Fibroblast of upper back skin (primary cell): Measurements from ENCODE around the gene OSBPL5.
A peak's percentile ranks its signal among the peaks of the same experiment; 100 is the strongest.

Experiments used
- DNase-seq: peaks from one replicate; pipeline ENCODE4 v3.0.0-alpha.2; 2013

The OSBPL5 gene

DNA sequence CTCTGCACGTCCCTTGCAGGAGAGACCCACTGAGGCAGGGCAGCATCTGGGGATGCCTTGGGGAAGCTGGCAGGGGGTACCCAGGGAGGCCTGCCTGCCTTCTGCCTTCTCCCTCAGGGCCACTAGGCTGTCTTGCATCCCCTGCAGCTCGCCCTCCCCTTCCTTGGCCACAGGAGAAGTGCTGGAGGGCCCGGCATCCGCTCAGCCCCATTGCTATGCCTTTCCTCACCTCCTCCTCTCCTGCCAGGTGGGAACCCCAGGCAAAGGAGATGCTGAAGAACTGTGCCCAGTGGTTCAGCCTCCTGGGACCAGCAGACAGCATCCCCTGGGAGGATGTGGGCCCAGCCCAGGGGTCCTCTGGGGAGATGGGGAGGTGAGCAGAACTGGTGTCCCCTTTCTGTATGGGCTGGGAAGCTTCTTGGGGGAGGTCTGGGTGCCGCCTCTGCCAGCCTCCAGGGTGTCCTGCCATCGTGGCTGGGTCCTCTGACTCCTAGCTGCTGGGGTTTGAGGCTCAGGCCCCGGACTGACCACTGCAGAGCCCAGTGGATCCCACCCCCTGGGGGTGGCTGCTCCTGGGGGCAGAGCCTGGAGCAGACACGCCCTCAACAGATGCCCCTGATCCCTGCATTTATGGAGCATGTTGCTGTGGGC, 32.9 kb upstream of the OSBPL5 start:
- DNase-seq = no peak

DNA sequence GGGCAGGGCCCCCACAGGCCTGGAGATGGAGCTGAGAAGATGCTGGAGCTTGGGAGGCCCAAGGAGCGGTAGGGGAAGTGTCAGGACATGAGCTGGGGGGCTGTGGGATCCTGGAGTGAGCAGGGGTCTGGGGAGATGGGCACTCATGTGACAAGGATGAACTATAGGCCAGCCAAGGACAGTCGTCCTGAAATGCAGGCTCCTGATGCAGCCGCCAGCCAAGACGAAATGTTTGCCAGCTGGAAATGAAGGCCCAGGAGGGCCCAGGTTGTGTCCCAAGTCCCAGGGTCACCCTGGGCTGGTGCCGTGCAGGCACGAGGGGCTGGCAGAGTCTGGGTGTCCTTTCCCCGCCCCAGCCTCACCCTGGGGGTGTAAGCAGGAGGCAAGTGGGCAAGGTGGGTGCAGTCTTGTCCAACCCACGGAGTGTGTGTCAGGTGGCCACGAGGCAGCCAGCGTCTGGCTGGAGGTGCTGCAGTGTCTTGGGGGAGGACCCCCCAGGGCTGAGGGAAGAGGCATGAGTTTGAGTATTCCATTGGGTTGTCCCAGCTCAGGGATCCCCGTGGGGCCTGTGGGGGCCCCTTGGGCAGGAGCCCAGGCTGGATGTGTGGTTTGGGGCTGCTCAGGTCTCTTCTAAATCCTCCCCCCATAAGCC, 32.1 kb upstream of the OSBPL5 start:
- DNase-seq = no peak

DNA sequence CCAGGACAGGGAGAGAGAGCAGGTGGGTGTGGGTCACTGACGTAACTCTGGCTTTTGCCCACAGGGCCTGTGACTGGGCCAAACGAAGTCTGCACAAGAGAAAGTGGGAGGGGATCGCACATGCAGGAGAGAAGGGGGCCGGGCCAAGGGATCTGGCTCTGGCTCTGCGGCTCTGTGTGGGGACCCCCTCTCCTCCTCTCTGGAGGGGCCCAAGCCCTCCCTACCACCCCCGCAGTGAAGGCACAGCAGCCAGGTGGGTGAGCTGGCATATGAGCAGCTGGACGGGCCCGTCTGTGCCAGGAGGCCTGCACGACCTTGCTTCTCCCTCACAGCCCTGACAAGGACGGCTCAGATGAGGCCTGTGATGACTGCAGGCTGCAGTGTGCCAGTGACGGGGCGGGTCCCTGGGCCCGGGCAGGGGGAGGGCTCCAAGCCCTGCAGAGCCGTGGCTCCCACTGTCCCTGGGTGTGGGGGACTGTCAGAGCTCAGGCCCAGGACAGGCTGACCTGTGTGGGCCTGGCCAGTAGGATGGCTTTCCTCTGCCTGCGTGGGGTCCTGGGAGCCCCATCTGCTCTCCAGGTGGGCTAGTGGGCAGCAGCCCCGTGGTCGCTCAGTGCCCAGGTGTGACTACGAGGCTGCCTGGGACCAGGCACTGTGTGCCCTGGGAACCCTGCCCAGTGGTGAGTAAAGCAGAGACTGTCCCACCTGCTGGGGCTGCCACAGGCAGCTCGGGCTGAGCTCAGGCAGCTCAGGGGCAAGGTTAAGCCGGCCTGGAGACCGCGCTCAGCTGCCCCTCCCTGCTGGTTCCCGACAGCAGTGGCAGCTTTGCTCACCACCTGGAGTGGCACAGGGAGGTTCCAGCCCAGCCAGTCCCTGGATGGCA, 31.3 kb upstream of the OSBPL5 start:
- no peak for DNase-seq

DNA sequence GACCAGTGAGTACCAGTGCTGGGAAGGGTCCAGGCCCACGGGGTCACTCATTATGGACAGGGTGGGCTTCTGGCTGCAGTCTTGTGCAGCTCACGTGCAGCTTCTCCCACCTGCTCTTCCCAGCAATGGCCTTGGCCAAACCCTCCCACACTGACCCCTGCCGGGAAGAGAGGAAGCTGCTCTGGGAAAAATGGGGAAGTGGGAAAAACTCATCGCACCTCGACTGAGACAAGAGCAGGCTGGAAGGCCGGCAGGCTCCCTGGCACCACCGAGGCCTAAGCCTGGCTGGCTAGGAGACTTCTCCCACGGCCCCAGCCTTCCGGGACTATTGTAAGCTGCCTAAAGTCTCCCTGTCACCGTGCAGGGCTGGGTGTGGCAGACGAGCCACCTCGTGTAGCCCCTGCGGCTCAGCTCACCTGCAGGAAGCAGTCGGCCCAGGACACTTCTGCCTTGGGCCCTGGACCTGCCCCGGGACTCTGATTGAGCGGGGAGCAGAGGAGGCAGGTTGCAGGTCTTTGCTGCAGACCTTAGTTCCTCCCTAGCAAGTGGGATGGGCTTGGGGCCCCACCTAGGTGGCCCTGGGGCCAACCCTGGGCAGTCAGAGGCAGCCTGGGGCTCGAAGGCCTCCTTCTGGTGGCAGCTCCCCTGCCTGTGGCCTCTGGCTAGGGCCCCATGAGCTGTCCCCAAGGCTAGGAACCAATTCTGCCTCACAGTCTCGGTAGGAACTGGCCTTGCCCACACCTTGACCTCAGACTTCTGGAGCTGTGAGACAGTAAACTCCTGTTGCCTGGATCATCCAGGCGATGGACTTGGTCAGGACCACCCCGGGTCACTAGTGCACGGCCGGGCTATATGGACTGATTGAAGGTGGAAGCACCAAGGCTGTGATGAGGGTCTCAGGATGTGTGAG, 30.4 kb upstream of the OSBPL5 start:
- DNase-seq = peak; percentile 16

DNA sequence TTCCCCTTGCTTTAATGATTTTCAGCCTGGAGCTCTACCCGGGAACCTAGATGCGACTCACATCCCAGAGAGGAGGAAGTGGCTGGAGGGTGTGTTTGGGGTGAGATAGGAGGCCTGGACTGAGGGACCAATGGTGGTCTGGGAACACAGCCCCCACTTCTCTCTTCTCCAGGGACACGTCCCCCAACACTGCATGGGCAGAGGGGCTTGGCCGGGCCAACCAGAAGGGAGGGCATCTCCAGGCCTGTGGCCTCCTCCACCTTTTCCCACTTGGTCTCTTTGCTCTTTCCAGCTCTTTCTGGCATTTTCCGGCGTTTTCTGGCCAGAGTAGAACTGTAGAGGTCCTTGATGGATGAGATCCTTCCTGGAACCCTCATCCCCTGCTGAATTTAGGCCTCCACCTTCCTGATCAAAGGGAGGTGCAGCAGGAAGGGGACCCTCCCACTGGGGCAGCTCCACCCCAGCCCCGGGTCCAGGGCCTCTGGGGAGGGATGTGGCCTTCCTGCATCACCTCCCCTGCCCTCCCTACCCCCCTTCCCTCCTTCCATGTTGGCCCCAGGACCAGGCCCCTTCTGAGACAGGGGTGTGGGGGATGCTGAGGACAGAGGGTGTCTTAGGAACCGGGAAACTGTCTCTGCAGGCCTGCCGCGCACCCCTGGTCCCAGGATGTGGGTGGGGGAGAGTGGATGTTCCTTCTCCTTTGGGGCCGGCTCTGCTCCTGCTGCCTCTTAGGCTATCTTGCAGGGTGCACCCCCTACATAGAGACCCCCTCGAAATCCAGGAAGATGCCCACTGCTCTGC, 29.1 kb upstream of the OSBPL5 start:
- no peak for DNase-seq

- DNase-seq = no peak
Measured at GRCh38 chr11:3193373-3194015, 28.4 kb upstream of the OSBPL5 start.

DNA sequence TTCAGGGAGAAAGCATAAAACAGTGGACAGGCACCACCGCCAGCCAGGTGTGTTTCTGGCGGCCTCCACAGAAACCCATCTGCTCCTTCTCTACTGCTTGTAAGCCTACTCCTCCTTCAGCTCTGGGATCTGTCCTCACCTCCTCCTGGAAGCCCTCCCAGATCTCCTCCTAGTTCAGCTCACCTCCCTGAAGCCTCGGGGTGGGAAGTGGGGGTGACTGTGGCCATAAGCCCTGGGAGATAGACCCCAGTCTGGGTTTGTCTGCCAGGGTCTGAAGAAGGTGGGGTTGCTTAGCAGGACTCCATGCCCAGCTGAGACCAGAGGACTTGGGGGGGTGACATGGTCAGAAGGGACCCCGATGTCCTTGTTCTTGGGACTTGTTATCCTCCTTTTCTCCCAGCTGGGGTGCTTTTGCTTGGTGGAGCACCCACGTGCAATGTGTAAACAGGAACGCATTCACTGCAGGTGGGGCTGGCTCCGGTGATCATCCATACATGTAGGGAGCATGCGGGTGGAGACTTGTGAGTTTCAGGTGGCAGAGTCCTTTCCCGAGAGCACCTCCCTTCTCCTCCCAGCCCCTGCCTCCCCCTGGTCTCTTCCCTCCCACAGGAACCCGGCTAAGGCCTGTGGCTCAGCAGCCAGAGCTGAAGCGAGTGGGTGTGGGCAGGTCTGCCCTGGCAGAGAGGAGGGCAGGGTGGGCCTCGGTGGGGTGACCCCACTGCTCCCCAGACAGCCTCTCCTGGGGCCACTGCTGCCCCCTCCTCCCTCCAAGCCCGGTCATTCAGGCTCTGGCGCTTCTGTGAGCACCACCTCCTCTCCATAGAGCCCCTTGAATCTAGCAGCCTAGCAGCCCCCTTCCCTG, 27.6 kb upstream of the OSBPL5 start:
- DNase-seq = no peak

GRCh38 chr11:3191586-3192324, 26.6 kb upstream of the OSBPL5 start:
- no peak for DNase-seq

- no peak for DNase-seq
Measured at GRCh38 chr11:3190600-3190999, 25.5 kb upstream of the OSBPL5 start.

GRCh38 chr11:3189886-3190583, 24.9 kb upstream of the OSBPL5 start:
- no peak for DNase-seq

GRCh38 chr11:3189196-3189843, 24.2 kb upstream of the OSBPL5 start:
- no peak for DNase-seq

DNA sequence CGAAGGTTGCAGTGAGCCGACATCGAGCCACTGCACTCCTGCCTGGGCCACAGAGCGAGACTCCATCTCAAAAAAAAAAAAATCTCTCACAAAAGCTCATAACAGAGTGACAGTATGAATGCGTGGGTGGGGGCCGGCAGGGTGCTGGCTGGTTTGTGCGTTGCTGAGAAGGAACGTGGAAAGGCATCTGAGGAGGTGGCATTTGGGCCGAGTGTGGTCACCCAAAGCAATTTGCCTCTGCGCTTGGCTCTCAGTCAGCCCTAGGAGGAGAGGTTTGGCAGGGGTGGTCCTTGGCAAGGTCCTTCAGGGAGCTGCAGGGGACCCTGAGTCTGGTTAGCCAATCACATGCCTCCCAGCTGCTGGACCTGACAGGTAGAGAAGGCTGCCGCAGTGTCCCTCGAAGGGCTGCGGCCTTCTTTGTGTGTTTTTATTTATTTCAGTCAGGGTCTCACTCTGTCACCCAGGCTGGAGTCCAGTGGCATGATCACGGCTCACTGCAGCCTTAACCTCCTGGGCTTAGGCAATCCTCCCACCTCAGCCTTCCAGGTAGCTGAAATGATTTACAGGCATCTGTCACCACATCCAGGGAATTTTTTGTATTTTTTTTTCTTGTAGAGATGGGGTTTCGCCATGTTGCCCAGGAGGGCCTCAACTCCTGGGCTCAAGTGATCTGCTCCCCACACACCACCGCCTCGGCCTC, 23.5 kb upstream of the OSBPL5 start:
- no peak for DNase-seq

DNA sequence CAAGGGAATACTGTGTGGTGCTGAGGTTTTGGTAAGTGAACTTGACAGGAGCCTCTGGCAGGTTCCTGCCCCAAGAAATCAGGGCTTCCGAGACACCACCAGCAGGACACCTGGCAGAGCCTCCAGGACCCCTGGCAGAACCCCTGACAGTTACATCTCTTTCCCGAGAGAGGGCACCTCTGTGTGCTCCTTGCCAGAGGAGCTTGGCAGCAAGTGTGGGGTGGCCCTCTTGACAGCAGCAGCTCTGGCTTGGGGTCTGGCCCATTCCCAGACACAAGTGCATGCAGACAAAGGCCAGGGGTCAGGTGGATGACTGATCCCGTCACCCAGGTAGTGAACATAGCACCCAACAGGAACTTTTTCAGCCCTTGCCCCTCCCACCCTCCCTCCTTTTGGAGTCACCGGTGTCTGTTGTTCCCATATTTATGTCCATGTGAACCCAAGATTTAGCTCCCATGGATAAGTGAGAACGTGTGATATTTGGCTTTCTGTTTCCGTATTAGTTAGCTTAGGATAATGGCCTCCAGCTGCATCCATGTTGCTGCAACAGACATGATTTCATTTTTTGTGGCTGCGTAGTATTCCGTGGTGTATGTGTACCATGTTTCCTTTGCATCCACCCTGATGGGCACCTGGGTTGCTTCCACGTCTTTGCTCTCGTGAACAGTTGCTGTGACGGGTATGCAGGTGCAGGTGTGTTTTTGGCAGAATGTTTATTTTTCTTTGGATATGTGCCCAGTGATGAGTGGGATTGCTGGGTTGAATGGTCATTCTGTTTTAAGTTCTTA, 21.2 kb upstream of the OSBPL5 start:
- DNase-seq = no peak

GRCh38 chr11:3184732-3185347, 19.7 kb upstream of the OSBPL5 start:
- no peak for DNase-seq

DNA sequence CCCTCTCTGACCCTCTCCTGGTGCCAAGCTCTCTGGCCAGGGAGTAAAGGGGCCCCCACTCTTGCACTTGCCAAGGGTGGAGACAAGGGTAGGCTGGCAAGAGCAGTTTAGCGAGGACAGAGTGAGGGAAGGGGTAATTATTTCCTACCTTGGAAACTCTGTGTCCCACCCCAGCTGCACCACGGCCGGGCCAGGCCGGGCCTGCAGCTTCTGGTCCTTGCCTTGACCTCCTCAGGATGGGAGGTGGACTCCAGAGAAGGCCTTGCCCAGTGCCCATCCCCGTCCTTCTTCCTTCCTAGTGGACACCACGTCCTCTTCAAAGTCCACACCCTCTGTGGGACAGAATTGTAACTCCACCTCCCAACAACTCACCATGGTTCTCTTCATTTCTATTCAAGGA, 18.4 kb upstream of the OSBPL5 start:
- no peak for DNase-seq

DNA sequence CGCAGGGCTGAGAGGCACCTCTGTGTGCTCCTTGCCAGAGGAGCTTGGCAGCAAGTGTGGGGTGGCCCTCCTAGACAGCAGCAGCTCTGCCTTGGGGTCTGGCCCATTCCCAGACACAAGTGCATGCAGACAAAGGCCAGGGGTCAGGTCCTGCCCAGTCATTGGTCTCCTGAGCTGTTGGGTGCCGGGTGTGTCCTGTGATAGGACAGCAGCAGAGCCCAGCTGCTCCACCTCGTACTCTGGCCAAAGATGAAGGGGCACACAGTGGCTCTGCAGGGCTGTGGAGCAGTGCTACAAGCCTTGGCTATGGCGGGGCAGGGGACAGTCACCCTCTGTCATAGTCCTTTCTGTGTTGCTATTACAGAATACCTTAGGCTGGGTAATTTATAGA, 17.3 kb upstream of the OSBPL5 start:
- DNase-seq = no peak
